HepG2 (cell line): ENCODE data around the gene SEC24A. TPM values are rescaled to one million over a fixed set of nuclear protein-coding genes. Genes with fewer than 3 reads are reported as not detected.

Experiments used
- AFF4 ChIP-seq: sonication (generic); formaldehyde crosslinking; IDR thresholded peaks from 2 replicates; pipeline ENCODE4 v1.4.0; 2020; ENCODE audit warnings: missing genetic modification reagents
- EHMT2 ChIP-seq: fragments of 200-600 bp; sonication (generic); IDR thresholded peaks from 2 replicates; pipeline ENCODE4 v1.7.0; 2017; ENCODE audit warnings: antibody characterized with exemption, low read depth, low read length, borderline replicate concordance
- HINFP ChIP-seq: sonication (generic); formaldehyde crosslinking; IDR thresholded peaks from 2 replicates; pipeline ENCODE4 v1.4.0; 2020; ENCODE audit warnings: low read depth, mild to moderate bottlenecking, missing genetic modification reagents
- HNF1B ChIP-seq: sonication (generic); formaldehyde crosslinking; IDR thresholded peaks from 2 replicates; pipeline ENCODE4 v1.5.1; 2020; ENCODE audit warnings: mild to moderate bottlenecking, moderate library complexity, missing genetic modification reagents
- KAT2B ChIP-seq: fragments of 150-350 bp; IDR thresholded peaks from 2 replicates; pipeline ENCODE4 v1.6.1; 2014; ENCODE audit warnings: low read depth, low read length, borderline replicate concordance
- NFKBIZ ChIP-seq: IDR thresholded peaks from 2 replicates; pipeline ENCODE4 v1.6.1; 2018; ENCODE audit warnings: missing genetic modification reagents, missing compliant biosample characterization
- TFE3 ChIP-seq: IDR thresholded peaks from 2 replicates; pipeline ENCODE4 v1.6.1; 2016
- TSC22D2 ChIP-seq: sonication (generic); formaldehyde crosslinking; IDR thresholded peaks from 2 replicates; pipeline ENCODE4 v1.5.1; 2020; ENCODE audit warnings: missing genetic modification reagents, mild to moderate bottlenecking, borderline replicate concordance
- ZNF280B ChIP-seq: sonication (generic); formaldehyde crosslinking; IDR thresholded peaks from 2 replicates; pipeline ENCODE4 v1.5.0; 2020; ENCODE audit warnings: missing genetic modification reagents, mild to moderate bottlenecking, borderline replicate concordance
- ZNF782 ChIP-seq: sonication (generic); formaldehyde crosslinking; IDR thresholded peaks from 2 replicates; pipeline ENCODE4 v1.4.0; 2020; ENCODE audit warnings: missing genetic modification reagents, mild to moderate bottlenecking, borderline replicate concordance
- ZXDC ChIP-seq: sonication (generic); formaldehyde crosslinking; IDR thresholded peaks from 2 replicates; pipeline ENCODE4 v1.5.0; 2020; ENCODE audit warnings: mild to moderate bottlenecking, missing genetic modification reagents
- polyA plus RNA-seq, 8 experiments: library from polyadenylated mRNA; depleted of rRNA in 3 of 8; stranded (reverse) in 7 of 8; unstranded in 1 of 8; fragments of >200 nt; fragmentation: Illumina TruSeq in 4 of 8; extraction: Trizol in 4 of 8; gene quantifications; 2 replicates each; pipeline versions ENCODE4 v1.2.1 to v1.2.3, GENCODE V29; 2011 to 2016; ENCODE audit warnings: low read depth in 4 of 8, missing spikeins in 1 of 8, mixed read lengths in 1 of 8; ENCODE audit not compliant: insufficient read depth in 1 of 8
- total RNA-seq, 5 experiments: library from RNA; depleted of rRNA; stranded (reverse); fragments of >200 nt; fragmentation: Illumina TruSeq; extraction: Trizol; gene quantifications; 2 replicates each; pipeline ENCODE4 v1.2.3, GENCODE V29; 2016; ENCODE audit warnings: low read depth in 1 of 5

SEC24A gene
- total and polyA plus RNA-seq, 2 of the 13 experiments (the other 11 are each of a cell fraction or from before 2014, with no cell fraction given), result 30.5 to 56.8 TPM

GRCh38 chr5:134648425-134649162 is at the start of gene SEC24A (continued):
- TF ChIP-seq TFE3 (CRISPR knock-in tag) (peak; percentile 86), ZNF280B (no peak; the same call in 1 of the 2 replicates), ZNF782 (CRISPR knock-in tag) (peak; percentile 63; the same call in 1 of the 2 replicates), NFKBIZ (CRISPR knock-in tag) (no peak; the same call in 1 of the 2 replicates), HNF1B (peak; percentile 92), KAT2B (no peak), HINFP (CRISPR knock-in tag) (peak; percentile 81), EHMT2 (no peak), ZXDC (CRISPR knock-in tag) (peak; percentile 86), TSC22D2 (CRISPR knock-in tag) (peak; percentile 91; the same call in 1 of the 2 replicates), AFF4 (CRISPR knock-in tag) (no peak)
